HG03342 (cell line): Measurements from ENCODE around the gene FAM241B.

Experiments
- ATAC-seq: cut with Tn5 transposase; IDR thresholded peaks from one replicate; pipeline ENCODE4 v1.9.1; 2021; ENCODE audit warnings: mild to moderate bottlenecking, moderate library complexity; ENCODE audit not compliant: unreplicated experiment

The FAM241B gene

DNA sequence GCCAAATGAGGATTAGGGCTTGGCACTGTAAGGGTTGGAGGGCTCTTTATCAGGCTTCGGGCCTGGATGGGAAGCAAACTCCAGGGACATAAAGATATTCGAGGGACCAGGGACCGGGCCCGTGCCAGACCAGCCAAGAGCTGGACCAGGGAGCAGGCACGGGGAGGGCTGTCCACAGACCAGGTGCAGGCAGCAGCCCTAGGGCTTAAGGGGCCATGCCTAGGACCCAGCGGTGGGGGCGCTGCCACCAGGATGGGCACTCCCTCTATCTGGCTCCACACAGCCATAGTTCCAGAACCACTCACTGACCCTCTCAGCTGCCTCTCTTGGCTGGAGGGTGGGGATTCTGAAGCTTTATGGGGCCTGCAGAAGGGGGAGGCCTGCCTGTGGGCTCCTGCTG lies 32.9 kb downstream of the FAM241B start:
- ATAC-seq = no peak

DNA sequence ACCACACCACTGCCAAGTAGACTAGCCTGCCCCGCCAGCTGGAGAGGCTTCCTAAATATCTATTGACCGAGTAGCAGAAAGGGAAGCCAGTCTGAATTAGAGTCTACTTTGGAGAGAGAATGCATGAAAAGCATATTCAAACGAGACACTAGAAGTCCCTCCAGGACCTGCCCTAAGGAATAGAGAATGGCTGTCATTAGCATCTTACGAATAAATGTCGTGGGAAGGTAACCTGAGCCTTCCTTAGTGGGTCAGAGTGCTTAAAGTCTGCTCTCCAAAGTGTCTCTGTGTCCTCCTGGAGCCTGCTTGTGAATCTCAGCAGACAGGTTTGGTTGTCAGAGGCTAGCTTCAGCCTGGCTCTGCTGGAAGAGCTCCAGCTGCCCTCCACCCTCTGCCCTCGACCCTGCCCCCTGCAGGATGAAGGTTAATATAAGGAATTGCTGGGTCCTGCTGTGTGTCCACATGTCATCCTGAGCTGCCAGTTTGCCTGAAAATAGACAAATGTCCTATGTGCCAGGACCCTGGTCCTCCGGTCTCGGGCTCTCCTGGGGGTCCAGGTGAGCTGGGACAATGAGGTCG lies 33.4 kb downstream of the FAM241B start:
- ATAC-seq = no peak

DNA sequence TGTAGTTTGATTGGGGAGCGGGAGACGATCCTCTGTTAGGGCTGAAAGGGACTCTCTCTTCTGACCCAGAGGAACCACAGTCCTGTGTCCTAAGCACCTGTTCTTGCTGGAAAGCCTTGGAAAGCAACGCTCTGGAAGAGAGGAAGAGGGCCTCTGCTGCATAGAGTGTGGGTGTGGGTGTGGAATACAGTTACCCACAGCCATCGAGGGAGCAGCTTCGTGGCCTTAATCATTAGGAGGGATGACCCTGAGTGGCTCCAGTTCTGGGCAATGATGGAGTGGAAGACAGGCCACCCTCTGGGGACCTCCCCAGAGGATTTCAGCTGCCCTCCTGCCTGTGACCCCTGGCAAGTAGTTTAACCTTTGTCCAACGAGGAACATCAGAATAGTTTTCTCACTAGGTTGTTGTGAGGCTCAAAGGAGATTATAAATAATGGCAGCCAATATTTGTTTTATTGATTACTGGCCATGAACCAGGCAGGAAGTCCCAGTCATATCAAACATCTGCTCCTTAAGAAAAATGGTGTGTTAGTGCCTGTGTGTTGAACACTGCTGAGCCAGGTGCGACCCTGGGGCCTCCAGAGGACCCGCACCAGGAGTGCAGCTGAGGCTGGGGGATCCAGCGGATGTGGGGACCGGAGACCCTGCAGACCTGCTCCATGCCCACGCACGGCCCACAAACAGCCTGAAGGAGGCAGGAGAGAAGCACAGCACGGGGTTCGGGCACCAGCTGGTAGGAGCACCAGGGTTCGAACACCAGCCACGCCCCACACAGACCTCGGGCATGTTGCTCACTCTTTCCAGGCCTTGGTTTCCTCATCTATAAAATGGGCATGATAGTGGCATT lies 35.6 kb downstream of the FAM241B start:
- no peak for ATAC-seq

DNA sequence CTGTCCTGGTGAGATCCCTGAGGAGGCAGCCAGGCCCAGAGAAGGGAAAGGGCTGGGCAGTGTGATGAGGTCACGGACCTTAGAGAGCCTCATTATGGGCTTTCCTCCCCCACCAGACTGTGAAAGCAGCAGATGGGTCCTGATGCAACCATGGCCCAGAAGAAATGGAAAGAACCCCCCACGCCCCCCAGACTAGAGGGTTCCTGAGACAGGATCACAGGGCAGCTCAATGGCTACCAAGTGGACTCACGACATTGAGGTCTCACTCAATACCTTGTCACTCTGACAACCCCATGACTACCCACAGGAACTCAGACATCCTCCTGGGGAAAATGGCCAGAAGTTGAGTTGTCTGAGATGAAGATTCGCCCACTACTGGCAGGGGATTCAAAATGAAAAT lies 36.7 kb downstream of the FAM241B start:
- no peak for ATAC-seq

DNA sequence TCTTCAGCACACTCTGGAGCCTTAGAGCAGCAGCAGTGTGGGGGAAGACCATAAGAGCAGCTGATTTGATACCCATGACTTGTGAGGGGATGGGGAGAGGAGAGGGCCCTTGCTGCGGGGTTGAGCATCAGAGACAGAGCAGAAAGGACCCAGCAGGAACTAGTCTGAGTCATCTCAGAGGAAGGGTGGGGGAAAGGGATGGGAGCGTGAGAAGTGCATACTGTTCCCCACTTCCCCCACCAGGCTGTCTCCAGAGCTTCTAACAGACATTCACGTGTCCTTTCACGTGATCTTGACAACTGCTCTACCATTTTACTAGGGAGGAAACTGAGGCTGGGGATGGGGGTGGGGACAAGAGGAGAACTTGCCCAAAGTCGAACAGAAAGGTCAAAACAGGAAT lies 38.7 kb downstream of the FAM241B start:
- no peak for ATAC-seq

DNA sequence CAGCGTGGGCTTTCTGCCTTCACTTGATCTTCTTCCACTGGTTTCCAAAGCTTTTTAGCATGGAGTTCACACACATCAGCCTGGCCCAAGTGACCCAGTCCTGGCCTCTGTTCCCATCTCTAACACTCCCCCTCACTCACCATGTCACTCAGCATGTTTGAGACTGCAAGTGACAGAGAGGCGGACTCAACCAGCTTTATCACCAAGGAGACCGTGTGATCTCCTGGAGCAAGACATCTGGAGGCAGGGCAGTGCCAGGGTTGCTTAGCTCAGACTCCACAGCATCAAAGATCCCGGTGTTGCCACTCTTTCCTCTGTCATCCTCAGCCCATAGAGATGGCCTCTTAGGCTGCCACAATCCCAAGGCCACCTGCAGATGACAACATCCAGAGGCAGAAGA lies 39.4 kb downstream of the FAM241B start:
- no peak for ATAC-seq

DNA sequence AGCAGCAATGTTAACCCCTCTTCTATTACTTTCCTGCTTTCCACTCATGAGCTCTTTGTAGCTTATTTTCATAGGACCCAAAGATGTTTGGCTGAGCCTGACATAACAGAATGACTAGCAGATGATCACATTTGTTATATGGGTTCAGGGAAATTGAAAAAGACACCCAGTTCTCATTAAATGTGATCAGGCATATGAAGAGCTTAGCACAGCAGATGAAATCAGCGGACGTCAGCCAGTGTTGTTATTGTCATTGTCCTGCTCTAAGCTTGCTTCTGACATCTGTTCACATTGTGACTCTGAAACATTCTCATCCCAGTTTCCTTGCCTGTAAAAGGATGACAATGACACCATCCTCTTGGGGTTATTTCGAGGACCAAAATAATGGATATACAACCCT lies 43.5 kb downstream of the FAM241B start:
- no peak for ATAC-seq

DNA sequence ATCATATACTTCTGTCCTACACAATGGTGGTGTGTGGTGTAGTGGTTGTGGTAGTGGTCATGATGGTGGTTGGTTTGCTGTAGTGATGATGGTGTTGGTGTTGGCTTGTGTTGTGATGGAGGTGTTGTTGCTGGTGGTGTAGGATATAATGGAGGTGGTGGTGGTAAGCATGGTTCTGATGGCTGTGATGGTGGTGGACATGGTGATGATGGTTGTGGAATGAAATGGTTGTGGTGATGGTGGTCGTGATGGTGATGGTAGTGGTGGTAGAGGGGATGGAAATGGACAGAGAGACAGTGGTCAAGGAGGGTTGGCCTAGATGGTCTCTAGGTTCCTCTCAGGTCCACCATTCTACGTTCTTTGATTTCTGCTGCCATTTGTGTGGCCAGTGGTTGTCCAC lies 44.7 kb downstream of the FAM241B start:
- ATAC-seq = no peak

DNA sequence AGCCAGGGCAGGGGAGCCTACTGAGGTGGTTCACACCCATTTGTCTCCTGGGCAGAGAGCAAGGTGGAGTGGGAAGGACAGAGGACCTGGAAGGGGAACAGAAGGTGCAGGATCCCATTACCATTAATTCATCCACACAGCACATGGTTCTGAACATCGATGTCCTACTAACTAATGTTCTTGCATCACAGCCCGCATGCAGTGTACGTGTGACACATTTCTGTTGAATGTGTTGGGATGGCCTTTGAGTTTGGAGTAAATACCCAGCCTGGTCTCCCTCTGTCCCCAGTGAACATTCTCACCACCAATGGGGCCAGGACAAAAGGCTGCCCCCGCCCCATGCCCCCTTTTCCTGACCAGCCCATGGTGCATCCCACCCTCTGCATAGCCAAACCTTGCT lies 46.3 kb downstream of the FAM241B start:
- ATAC-seq = no peak

DNA sequence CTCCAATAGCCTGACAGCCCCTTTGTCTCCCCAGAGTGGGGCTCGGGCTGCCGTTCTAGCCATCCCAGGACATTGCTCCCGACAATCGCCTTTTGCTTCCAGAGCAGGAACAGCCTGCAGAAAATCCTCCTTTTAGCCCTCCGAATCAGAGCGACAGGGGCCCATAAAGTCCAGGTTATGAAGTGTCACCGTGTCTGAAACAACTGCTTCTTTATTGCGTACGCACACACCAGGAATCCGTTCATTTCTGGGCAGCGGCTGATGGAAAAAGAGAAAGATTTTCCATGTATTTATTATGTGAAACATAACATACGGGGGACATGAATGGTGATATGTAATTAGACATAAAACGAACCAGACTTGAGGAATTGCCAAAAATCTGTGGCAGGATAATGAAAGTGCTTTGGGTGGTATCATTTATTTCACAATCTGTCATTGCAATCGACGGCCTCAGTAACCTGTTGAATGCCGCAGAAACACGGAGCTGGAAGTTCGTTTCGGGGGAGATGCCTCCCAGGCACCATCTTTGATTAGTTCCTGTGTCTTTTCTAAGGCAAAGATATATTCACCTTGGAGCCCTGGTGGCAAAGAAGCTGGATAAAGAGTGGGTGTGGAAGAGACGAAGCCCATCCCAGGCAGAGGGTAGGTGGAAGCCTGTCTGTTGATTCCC lies 48.1 kb downstream of the FAM241B start:
- ATAC-seq = no peak

DNA sequence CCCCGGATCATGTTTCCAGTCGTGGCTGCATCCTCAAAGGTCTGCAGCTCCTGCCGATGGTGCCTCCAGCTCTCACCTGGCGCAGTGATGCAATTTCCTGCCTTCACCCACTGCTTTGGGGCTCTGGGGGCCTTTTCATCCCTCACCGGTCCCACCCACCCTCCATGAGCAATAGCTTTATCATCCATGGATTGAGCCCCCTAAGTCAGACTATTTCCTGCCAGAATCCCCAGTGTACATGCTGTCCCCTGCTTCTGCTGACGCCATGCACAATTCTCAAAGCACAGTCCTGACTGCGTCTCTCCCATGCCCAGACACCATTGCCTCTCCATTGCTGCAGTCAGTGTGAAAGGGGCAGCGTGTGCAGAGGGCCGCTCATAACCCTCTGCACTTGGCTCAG lies 49.7 kb downstream of the FAM241B start:
- ATAC-seq = no peak

DNA sequence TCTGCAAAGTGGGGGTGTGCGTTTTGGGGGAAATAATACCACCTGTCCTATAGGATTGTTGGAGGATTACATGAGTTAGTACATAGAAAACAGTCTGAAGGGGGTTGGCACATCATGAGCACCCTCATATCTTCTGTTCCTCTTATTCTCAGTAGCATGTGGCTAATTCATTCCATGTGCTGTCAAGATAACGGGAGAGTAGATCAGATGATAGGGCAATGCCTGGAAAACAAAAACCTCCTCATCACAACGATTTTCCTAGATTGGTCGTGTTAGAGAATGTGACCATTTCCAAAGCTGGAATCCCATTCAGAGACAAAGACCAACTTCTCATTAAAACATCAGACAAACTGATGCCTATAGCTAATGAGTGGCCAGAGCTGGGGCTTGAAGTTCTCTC lies 50.6 kb downstream of the FAM241B start:
- no peak for ATAC-seq

DNA sequence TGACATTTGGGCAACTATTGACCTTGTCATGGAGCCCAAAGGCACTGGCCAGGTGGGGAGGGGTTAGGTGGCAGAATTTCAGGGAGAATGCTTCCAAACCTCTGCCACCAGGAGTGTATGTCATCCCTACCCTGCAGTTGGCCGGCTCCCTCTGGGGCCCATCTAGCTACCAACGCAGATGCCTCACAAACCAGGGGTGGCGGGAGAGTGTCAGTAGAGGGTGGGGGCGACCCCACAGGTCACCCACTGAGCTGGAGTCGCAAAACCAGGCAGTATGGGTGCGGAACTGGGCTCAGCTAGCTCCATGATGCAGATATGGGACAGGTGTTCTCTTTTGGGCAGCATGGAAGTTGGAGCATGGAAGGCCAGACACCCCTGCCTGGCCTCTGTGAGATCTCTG lies 51.4 kb downstream of the FAM241B start:
- ATAC-seq = no peak

DNA sequence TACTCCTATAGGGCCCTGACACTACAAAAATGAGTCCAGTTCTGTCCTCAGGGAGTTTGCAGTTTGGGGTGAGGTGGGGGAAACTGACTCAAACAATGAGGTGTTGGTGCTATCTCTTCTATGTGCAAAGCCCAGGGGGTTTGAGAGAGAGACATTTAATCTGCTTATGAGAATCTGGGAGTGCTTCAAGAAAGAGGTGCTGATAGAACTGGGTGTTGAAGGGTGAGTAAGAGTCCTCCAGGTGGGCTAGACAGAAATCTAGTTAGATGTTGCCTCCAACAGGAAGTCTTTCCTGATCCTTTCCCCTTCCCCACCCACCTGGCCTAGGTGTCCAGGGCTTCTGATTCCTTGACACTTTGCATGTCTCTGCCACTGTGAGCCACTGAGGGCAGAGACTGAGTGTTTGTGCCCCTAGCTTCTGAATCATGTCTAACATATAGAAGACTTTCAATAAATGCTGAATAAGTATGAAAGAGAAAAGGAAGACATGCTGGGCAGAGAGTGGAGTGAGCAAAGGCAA lies 53.0 kb downstream of the FAM241B start:
- no peak for ATAC-seq
